HepG2 (cell line): ENCODE data around the gene ARL4D. TPM values are rescaled to one million over a fixed set of nuclear protein-coding genes. Genes with fewer than 3 reads are reported as not detected.

Experiments
- ATAC-seq: fragments of 200-7000 bp; cut with Tn5 transposase; 3 replicates; pipeline ENCODE4 v1.9.1; 2020; ENCODE audit warnings: mild to moderate bottlenecking, moderate library complexity
- BruUV-seq: library from RNA; stranded (reverse); fragments of 400-500 nt; replicated peaks from 2 replicates; lab custom pipeline; 2021; lab: Mats Ljungman, UMichigan
- CTCF ChIA-PET: fragments of 300-600 bp; formaldehyde crosslinking; extraction: SDS; loops from one replicate; lab custom pipeline; 2021; ENCODE audit warnings: low total read pairs, inconsistent platforms, low intra/inter-chr PET ratio; lab: Yijun Ruan, JAX
- POLR2A ChIA-PET: fragments of 350-600 bp; sonication (Branson Sonifier 250); formaldehyde crosslinking; loops from one replicate; lab custom pipeline; 2020; ENCODE audit warnings: antibody characterized with exemption, inconsistent platforms; lab: Yijun Ruan, JAX
- DNase-seq: peaks from one replicate; pipeline ENCODE4 v3.0.0-alpha.2; 2015; ENCODE audit warnings: low spot score
- FAIRE-seq: peaks from 3 replicates; lab custom pipeline; 2011; peaks lifted over from hg19 to GRCh38; lab: Jason Lieb, UNC
- H2AFZ ChIP-seq: one replicate; pipeline ENCODE4 v1.6.1; 2011; ENCODE audit warnings: low read length, inconsistent platforms
- H3K27ac ChIP-seq: fragments of 300-600 bp; 3 replicates; pipeline ENCODE4 v1.8.0; 2011; ENCODE audit warnings: mixed run types, mild to moderate bottlenecking, mixed read lengths, low read length, inconsistent platforms; ENCODE audit not compliant: insufficient read depth; ENCODE audit errors: extremely low read length
- H3K27me3 ChIP-seq, 2 experiments: fragments of 200-600 bp in 1 of 2; 2 replicates in 1 of 2; 3 replicates in 1 of 2; pipeline versions ENCODE4 v1.6.0 to v1.8.0; 2011; ENCODE audit warnings: low read length in 2 of 2, mild to moderate bottlenecking in 2 of 2, moderate library complexity in 2 of 2, inconsistent platforms in 1 of 2; ENCODE audit not compliant: insufficient read depth in 2 of 2, control insufficient read depth in 1 of 2
- H3K36me3 ChIP-seq, 2 experiments: fragments of 200-600 bp in 1 of 2; replicated peaks in 1 of 2; 2 replicates in 1 of 2; 3 replicates in 1 of 2; pipeline versions ENCODE4 v1.5.1 to v1.8.0; 2011; ENCODE audit warnings: low read length in 2 of 2, inconsistent platforms in 1 of 2; ENCODE audit not compliant: insufficient read depth in 2 of 2, control insufficient read depth in 1 of 2
- H3K4me1 ChIP-seq: 2 replicates; pipeline ENCODE4 v1.5.1; 2012; ENCODE audit warnings: low read length, inconsistent platforms; ENCODE audit not compliant: insufficient read depth
- H3K4me2 ChIP-seq: 2 replicates; pipeline ENCODE4 v1.6.0; 2011; ENCODE audit warnings: low read depth, low read length, inconsistent platforms
- H3K4me3 ChIP-seq, 3 experiments: fragments of 200-600 bp in 1 of 3; sonication (generic), shearing (Covaris generic) in 1 of 3; replicated peaks in 1 of 3; 2 replicates each; pipeline ENCODE4 v1.5.1; 2011 to 2016; ENCODE audit warnings: low read length in 3 of 3, inconsistent platforms in 2 of 3, low read depth in 2 of 3, mild to moderate bottlenecking in 2 of 3, control low read depth in 1 of 3, mixed read lengths in 1 of 3; ENCODE audit not compliant: insufficient read depth in 1 of 3
- H3K79me2 ChIP-seq: one replicate; pipeline ENCODE4 v1.6.1; 2011; ENCODE audit warnings: low read length, inconsistent platforms; ENCODE audit not compliant: insufficient read depth
- H3K9ac ChIP-seq: 2 replicates; pipeline ENCODE4 v1.6.0; 2011; ENCODE audit warnings: mild to moderate bottlenecking, low read depth, low read length, inconsistent platforms; ENCODE audit not compliant: insufficient read depth
- H3K9me3 ChIP-seq: 2 replicates; pipeline ENCODE4 v1.5.1; 2012; ENCODE audit warnings: mild to moderate bottlenecking, low read length
- H4K20me1 ChIP-seq: 2 replicates; pipeline ENCODE4 v1.6.0; 2011; ENCODE audit warnings: inconsistent platforms, mild to moderate bottlenecking, low read length, moderate library complexity; ENCODE audit not compliant: insufficient read depth
- CENPT ChIP-seq: sonication (generic); formaldehyde crosslinking; IDR thresholded peaks from 2 replicates; pipeline ENCODE4 v1.8.0; 2022; ENCODE audit warnings: low read depth, mild to moderate bottlenecking, moderate library complexity, missing genetic modification reagents
- DNMT1 ChIP-seq: sonication (generic); formaldehyde crosslinking; IDR thresholded peaks from 2 replicates; pipeline ENCODE4 v1.5.1; 2020; ENCODE audit warnings: mild to moderate bottlenecking, missing genetic modification reagents
- HNF1A ChIP-seq, 2 experiments: sonication (generic) in 1 of 2; formaldehyde crosslinking in 1 of 2; IDR thresholded peaks; 2 replicates each; pipeline versions ENCODE4 v1.4.0 to v1.6.1; 2016 to 2020; ENCODE audit warnings: borderline replicate concordance in 1 of 2, low read depth in 1 of 2, mild to moderate bottlenecking in 1 of 2, missing genetic modification reagents in 1 of 2
- KLF12 ChIP-seq: sonication (generic); formaldehyde crosslinking; IDR thresholded peaks from 2 replicates; pipeline ENCODE4 v1.4.0; 2020; ENCODE audit warnings: missing genetic modification reagents, borderline replicate concordance
- MTF2 ChIP-seq: sonication (generic); formaldehyde crosslinking; IDR thresholded peaks from 2 replicates; pipeline ENCODE4 v1.5.0; 2020; ENCODE audit warnings: missing genetic modification reagents, borderline replicate concordance
- RBFOX2 ChIP-seq: fragments of 200-400 bp; formaldehyde crosslinking; IDR thresholded peaks from 2 replicates; pipeline ENCODE4 v1.6.1; 2017; ENCODE audit warnings: low read depth, mild to moderate bottlenecking, low read length
- RFX3 ChIP-seq: IDR thresholded peaks from 2 replicates; pipeline ENCODE4 v1.6.1; 2016; ENCODE audit warnings: missing biosample characterization, missing genetic modification reagents
- ZMYM2 ChIP-seq: sonication (generic); formaldehyde crosslinking; IDR thresholded peaks from 2 replicates; pipeline ENCODE4 v1.8.0; 2022; ENCODE audit warnings: mild to moderate bottlenecking, missing genetic modification reagents
- ZNF430 ChIP-seq: sonication (generic); formaldehyde crosslinking; IDR thresholded peaks from 2 replicates; pipeline ENCODE4 v1.9.0; 2021; ENCODE audit warnings: mild to moderate bottlenecking, missing genetic modification reagents
- ZNF816 ChIP-seq: sonication (generic); formaldehyde crosslinking; IDR thresholded peaks from 2 replicates; pipeline ENCODE4 v1.8.0; 2022; ENCODE audit warnings: missing genetic modification reagents, mild to moderate bottlenecking, borderline replicate concordance
- WGBS: methylation state at CpG from one replicate; pipeline ENCODE4 v1.1.6; 2017; ENCODE audit warnings: low lambda C conversion rate; 5-methylcytosine and 5-hydroxymethylcytosine counted together
- in situ Hi-C: cut with HindIII; loops from 2 replicates; pipeline ENCODE4 v1.10.0; 2017; ENCODE audit warnings: low pct_unique_long_range_greater_than_20kb; ENCODE audit not compliant: extremely low pct_ligation_motif_present
- intact Hi-C: fragments of 100-400 bp; cut with micrococcal nuclease; formaldehyde crosslinking; loops from one replicate; pipeline ENCODE4 v1.10.0; 2022; ENCODE audit not compliant: unreplicated experiment
- polyA plus RNA-seq, 8 experiments: library from polyadenylated mRNA; depleted of rRNA in 3 of 8; stranded (reverse) in 7 of 8; unstranded in 1 of 8; fragments of >200 nt; fragmentation: Illumina TruSeq in 4 of 8; extraction: Trizol in 4 of 8; gene quantifications; 2 replicates each; pipeline versions ENCODE4 v1.2.1 to v1.2.3, GENCODE V29; 2011 to 2016; ENCODE audit warnings: low read depth in 4 of 8, missing spikeins in 1 of 8, mixed read lengths in 1 of 8; ENCODE audit not compliant: insufficient read depth in 1 of 8
- total RNA-seq, 5 experiments: library from RNA; depleted of rRNA; stranded (reverse); fragments of >200 nt; fragmentation: Illumina TruSeq; extraction: Trizol; gene quantifications; 2 replicates each; pipeline ENCODE4 v1.2.3, GENCODE V29; 2016; ENCODE audit warnings: low read depth in 1 of 5
- TF ChIP-seq, protein P1 (sequence below): sonication (generic); formaldehyde crosslinking; IDR thresholded peaks from 2 replicates; pipeline ENCODE4 v1.4.0; 2020; ENCODE audit warnings: mild to moderate bottlenecking, missing genetic modification reagents

Gene ARL4D
- total and polyA plus RNA-seq, 2 of the 13 experiments (the other 11 are each of a cell fraction or from before 2014, with no cell fraction given) = 9.0 to 25.9 TPM

DNA sequence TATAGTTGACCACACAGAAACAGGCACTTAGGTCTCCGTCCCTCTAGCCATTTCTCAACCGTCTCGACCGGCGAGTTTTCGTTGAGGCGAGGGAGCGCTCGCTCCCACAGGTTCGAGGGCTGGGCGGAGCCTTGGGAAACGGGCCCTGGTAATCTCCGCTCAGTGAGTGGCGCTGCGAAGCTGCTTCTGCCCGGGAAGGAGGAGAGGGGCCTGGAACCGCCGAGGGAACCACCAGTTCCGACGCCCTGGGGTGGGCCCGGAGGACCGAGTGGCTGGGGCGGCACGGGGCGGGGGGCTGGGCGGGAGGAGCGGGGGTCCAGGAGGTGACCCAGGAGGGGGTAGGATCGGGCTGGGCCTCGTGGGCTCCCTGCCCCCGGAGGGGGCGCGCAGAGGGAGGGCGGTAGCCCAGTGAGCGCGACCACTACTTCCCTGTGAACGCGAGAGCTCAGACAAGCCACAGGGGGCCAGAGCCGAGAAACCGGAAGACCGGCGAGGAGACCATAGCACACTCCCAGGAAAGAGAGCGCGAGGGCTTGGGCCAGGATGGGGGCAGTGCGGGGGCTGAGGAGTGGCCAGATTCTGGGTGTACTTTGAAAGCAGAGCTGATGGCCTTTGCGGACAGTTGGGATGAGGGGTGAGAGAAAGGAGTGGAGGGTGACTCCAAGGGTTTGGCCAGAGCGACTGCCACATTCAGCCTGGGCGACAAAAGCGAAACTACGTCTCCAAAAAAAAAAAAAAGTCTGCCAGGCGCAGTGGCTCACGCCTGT, 29.9 kb upstream of the ARL4D start (continued):
- TF ChIP-seq MTF2 (CRISPR knock-in tag) (no peak), ZMYM2 (CRISPR knock-in tag) (no peak; the same call in 1 of the 2 replicates), DNMT1 (CRISPR knock-in tag) (no peak; the same call in 1 of the 2 replicates), HNF1A (IDR thresholded peaks at IDR 0.05; ENCODE audit: low read depth) (no peak), HNF1A (CRISPR knock-in tag; IDR thresholded peaks at IDR 0.05; ENCODE audit: borderline replicate concordance) (no peak)

- FAIRE-seq = no peak
- Histone ChIP-seq H2AFZ (no peak overlapping the region), H3K4me3 (peak overlapping the region in 2 of 3 experiments; percentile 43 to 73; a peak in 1 of 6 replicates), H3K9ac (peak overlapping the region; percentile 88), H4K20me1 (no peaks in the 10 kb centered on the region), H3K9me3 (no peaks in the 10 kb centered on the region), H3K4me1 (peaks cover 61% of the 10 kb centered on the region), H3K4me2 (peak overlapping the region; percentile 91), H3K36me3 (no peaks in the 10 kb centered on the region), H3K27ac (peak overlapping the region; percentile 95), H3K27me3 (no peaks in the 10 kb centered on the region; a peak in 2 of 5 replicates), H3K79me2 (no peaks in the 10 kb centered on the region)
- DNase-seq = no peak
- intact Hi-C loops = loop anchor here (1.0 kb wide), 1 partner anchor 19 kb away; no protein-coding TSS in a partner anchor
- no TSS peak for BruUV-seq
- 92% methylated on average over 5 of the region's 5 CpGs for WGBS
- in situ Hi-C loops = no loop called here
- POLR2A ChIA-PET = interaction anchor here (0.7 to 7.9 kb wide), 11 partner anchors 8 to 161 kb away, joined by 3 to 386 read pairs (median 45); partner anchors contain the start of genes ARL4D and DHX8
- CTCF ChIA-PET = interaction anchor here (2.9 kb wide), 1 partner anchor 113 kb away, joined by 11 read pairs; the partner anchor contains the start of gene DHX8
- TF ChIP-seq, protein P1, sequence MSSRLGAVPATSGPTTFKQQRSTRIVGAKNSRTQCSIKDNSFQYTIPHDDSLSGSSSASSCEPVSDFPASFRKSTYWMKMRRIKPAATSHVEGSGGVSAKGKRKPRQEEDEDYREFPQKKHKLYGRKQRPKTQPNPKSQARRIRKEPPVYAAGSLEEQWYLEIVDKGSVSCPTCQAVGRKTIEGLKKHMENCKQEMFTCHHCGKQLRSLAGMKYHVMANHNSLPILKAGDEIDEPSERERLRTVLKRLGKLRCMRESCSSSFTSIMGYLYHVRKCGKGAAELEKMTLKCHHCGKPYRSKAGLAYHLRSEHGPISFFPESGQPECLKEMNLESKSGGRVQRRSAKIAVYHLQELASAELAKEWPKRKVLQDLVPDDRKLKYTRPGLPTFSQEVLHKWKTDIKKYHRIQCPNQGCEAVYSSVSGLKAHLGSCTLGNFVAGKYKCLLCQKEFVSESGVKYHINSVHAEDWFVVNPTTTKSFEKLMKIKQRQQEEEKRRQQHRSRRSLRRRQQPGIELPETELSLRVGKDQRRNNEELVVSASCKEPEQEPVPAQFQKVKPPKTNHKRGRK (CRISPR knock-in tag) = 0 out of 2 replicates have a peak, but pooled peaks have one; percentile 74
- TF ChIP-seq ZNF430 (CRISPR knock-in tag) (peak; percentile 58; the same call in 1 of the 2 replicates), RBFOX2 (0 out of 2 replicates have a peak, but pooled peaks have one; percentile 32), KLF12 (CRISPR knock-in tag) (peak; percentile 18; the same call in 1 of the 2 replicates), CENPT (CRISPR knock-in tag) (no peak), RFX3 (CRISPR knock-in tag) (0 out of 2 replicates have a peak, but pooled peaks have one; percentile 22), ZNF816 (no peak)
- ATAC-seq = no peak
These were observed 28.8 kb upstream of the ARL4D start for GRCh38 chr17:43369986-43370385.
